Cardiac fibroblast (primary cell): ENCODE data around the gene INAFM2.

Source experiments
- DNase-seq, 2 donors: peaks; one replicate each; pipeline versions ENCODE4 v3.0.0 to v3.0.0-alpha.2; 2010; ENCODE audit warnings: low read depth in 2 of 2
- H3K4me3 ChIP-seq, 2 donors: replicated peaks in 1 of 2; 1 replicate in 1 of 2; 2 replicates in 1 of 2; pipeline ENCODE4 v1.5.1; 2011; ENCODE audit warnings: low read depth in 2 of 2, low read length in 2 of 2, mild to moderate bottlenecking in 2 of 2, moderate library complexity in 1 of 2
- TF ChIP-seq, protein P1 (sequence below): IDR thresholded peaks from one replicate; pipeline ENCODE4 v1.5.1; 2011; ENCODE audit warnings: low read depth, mild to moderate bottlenecking, low read length, inconsistent platforms

The INAFM2 gene

GRCh38 chr15:40366457-40367370 is 43.2 kb downstream of the INAFM2 start:
- H3K4me3 ChIP-seq: no peak overlapping the region
- TF ChIP-seq, protein P1, sequence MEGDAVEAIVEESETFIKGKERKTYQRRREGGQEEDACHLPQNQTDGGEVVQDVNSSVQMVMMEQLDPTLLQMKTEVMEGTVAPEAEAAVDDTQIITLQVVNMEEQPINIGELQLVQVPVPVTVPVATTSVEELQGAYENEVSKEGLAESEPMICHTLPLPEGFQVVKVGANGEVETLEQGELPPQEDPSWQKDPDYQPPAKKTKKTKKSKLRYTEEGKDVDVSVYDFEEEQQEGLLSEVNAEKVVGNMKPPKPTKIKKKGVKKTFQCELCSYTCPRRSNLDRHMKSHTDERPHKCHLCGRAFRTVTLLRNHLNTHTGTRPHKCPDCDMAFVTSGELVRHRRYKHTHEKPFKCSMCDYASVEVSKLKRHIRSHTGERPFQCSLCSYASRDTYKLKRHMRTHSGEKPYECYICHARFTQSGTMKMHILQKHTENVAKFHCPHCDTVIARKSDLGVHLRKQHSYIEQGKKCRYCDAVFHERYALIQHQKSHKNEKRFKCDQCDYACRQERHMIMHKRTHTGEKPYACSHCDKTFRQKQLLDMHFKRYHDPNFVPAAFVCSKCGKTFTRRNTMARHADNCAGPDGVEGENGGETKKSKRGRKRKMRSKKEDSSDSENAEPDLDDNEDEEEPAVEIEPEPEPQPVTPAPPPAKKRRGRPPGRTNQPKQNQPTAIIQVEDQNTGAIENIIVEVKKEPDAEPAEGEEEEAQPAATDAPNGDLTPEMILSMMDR: no peak
- peak in 1 of 2 donors; percentile 24 for DNase-seq

- no peak overlapping the region for H3K4me3 ChIP-seq
- no peak for DNase-seq
- TF ChIP-seq, protein P1: no peak
These were observed 43.8 kb downstream of the INAFM2 start for GRCh38 chr15:40367371-40367685.

- peak overlapping the region; percentile 6 to 26 for H3K4me3 ChIP-seq
- TF ChIP-seq, protein P1: peak; percentile 49
- peak; percentile 88 to 93 for DNase-seq
These were observed 44.5 kb downstream of the INAFM2 start for GRCh38 chr15:40367686-40368611.

DNA sequence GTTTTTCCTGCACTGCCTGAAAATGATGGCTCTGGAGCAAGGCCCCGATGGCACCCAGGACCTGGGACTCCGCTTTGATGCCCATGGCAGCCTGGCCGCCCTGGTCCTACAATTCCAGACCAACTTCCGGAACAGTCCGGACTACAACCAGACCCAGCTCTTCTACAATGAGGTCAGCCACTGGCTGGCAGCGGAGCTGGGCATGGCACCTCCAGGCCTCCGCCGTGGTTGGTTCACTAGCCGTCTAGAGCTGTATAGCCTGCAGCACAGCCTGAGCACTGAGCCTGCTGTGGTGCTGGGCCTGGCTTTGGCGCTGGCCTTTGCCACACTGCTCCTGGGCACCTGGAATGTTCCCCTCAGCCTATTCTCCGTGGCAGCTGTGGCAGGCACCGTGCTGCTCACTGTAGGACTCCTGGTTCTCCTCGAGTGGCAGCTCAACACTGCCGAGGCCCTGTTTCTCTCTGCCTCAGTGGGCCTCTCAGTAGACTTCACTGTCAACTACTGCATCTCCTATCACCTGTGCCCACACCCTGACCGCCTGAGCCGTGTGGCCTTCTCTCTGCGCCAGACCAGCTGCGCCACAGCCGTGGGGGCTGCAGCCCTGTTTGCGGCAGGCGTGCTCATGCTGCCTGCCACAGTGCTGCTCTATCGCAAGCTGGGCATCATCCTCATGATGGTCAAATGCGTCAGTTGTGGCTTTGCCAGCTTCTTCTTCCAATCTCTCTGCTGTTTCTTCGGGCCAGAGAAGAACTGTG is 45.4 kb downstream of the INAFM2 start:
- H3K4me3 ChIP-seq: no peak overlapping the region
- TF ChIP-seq, protein P1: no peak
- DNase-seq: no peak

- H3K4me3 ChIP-seq: no peak overlapping the region
- TF ChIP-seq, protein P1: no peak
- no peak for DNase-seq
These were observed 46.0 kb downstream of the INAFM2 start for GRCh38 chr15:40369474-40369869.

- TF ChIP-seq, protein P1: no peak
- no peak for DNase-seq
- no peak overlapping the region for H3K4me3 ChIP-seq
These were observed 46.5 kb downstream of the INAFM2 start for GRCh38 chr15:40369971-40370370.
